Measurements from ENCODE around the gene HAND2. TPM values are rescaled to one million over a fixed set of nuclear protein-coding genes. Genes with fewer than 3 reads are reported as not detected.

The HAND2 gene
- total RNA-seq, 1 experiment from 2014 or later, result not detected

DNA sequence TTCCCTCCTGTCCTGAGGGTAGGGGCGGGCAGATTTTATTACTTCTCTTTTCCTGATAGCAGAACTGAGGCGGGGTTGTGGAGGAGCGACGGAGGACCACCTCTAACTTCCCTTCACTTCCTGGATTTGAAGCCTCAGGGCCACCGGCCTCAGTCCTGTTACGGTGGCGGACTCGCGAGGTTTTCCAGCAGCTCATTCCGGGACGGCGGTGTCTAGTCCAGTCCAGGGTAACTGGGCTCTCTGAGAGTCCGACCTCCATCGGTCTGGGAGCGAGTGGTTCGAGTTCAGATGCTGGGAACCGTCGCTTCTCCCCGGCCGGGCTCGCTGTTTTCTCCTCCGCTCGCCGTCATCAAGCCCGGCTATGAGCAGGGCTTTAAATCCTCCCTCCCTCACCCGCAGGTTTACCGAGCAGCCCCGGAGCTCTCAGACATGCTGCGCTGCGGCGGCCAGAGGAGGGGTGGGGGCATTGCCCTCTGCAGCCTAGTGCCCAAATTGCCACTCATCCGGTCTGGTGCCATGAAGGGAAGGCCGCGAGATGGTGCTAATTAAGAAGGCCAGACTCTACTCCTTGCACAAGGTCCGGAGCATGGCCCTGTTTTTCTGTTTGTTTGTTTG, 23.3 kb downstream of the HAND2 start:
- peaks cover 100% of the 10 kb centered on the region for H3K27me3 ChIP-seq (ENCODE audit: control insufficient read depth, insufficient read depth, low read length)
- H3K4me3 ChIP-seq (ENCODE audit: insufficient read depth, low read depth, low read length), result peak overlapping the region; percentile 15; the same call in 1 of the 2 replicates
- no peaks in the 10 kb centered on the region for H3K36me3 ChIP-seq (replicated peaks; ENCODE audit: control insufficient read depth, insufficient read depth, low read length)
- DNase-seq, result peak; percentile 78

DNA sequence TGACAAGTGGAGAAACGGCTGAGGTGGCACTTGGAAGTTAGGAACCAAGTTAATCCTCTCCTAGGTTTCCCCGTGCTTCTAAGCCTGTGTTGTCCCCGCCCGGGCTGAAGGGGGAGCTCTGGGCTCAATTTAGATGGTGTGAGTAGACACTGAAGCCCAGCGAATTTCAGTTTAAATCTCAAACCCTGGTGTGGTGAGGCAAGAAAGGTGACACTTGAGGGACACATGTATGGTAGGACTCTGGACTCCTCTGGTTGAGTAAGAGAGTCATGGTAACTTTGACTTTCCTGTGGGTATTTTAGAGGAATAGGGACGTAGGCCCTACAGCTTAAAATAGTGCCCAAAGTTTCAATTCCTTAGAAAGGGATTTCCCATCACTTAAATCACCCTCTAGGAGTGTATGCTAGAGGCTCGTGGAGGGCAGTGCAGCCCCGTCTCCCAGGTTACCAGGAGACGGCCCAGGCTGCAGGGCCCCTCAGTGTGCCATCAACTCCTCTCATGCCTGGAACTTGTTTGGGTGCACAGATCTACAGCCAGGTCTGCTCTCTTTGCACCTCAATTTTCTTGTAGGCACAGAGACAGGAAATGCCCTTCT, 24.0 kb downstream of the HAND2 start:
- peaks cover 100% of the 10 kb centered on the region for H3K27me3 ChIP-seq (ENCODE audit: control insufficient read depth, insufficient read depth, low read length)
- H3K4me3 ChIP-seq (ENCODE audit: insufficient read depth, low read depth, low read length), result no peak overlapping the region
- peak; percentile 89 for DNase-seq
- H3K36me3 ChIP-seq (replicated peaks; ENCODE audit: control insufficient read depth, insufficient read depth, low read length), result no peaks in the 10 kb centered on the region

DNA sequence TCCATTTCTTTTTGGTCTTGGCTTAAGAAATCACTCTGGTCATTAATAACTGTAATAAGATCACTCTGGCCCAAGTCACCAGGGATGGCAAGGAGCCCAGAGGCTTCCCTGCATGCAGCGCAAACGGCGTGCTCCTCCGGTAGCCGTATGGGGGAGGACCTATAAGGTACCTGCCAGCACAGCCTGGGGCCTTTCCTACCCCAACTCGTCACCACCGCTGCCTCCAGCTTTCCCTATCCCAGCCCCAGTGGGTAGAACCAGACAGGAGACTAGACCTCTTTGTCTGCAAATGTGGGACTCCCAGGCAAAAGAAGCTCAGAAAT, 25.9 kb downstream of the HAND2 start:
- H3K27me3 ChIP-seq (ENCODE audit: control insufficient read depth, insufficient read depth, low read length), result peaks cover 100% of the 10 kb centered on the region
- no peak overlapping the region for H3K4me3 ChIP-seq (ENCODE audit: insufficient read depth, low read depth, low read length)
- no peaks in the 10 kb centered on the region for H3K36me3 ChIP-seq (replicated peaks; ENCODE audit: control insufficient read depth, insufficient read depth, low read length)
- DNase-seq, result peak; percentile 38

DNA sequence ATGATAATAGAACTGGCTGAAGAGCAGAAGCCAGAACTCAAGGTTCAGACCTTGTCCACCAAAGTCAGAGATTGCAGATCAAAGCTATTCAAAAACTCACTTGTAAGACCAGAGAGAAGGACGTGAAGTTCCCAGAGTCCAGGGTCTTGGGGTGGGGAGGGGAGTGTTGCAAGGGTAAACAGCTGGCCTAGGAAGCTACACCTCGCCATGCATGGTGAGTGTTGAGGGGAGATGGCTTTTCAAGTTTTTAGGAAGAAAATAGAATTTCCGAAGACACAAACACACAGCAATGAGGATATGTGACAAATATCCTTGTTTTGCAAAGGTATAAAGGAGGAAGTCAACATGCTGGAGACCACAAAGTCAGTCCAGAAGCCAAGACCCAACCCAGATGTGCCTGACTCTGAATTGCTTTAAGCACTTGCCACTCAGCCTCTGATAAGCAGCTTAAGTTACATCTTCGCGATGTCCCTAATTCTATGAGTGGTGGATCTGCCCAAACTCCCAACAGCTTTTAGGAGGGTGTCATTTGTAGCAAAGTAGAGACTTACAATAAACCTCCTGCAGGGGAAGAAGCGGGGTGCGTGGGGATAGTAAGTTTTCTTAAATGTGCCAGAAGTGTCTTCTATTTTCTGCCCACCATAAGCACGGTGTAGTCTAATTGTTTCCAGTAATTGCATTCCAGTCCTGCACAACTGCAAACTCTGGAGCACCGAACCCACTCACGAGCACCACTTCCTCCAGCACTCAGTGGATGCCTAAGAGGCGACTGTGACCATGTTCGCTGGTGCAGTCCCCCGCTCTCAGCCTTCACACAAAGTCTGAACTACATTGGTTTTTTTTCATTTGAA, 26.5 kb downstream of the HAND2 start:
- DNase-seq, result peak; percentile 25
- H3K27me3 ChIP-seq (ENCODE audit: control insufficient read depth, insufficient read depth, low read length), result peaks cover 100% of the 10 kb centered on the region
- no peaks in the 10 kb centered on the region for H3K36me3 ChIP-seq (replicated peaks; ENCODE audit: control insufficient read depth, insufficient read depth, low read length)
- no peak overlapping the region for H3K4me3 ChIP-seq (ENCODE audit: insufficient read depth, low read depth, low read length)

DNA sequence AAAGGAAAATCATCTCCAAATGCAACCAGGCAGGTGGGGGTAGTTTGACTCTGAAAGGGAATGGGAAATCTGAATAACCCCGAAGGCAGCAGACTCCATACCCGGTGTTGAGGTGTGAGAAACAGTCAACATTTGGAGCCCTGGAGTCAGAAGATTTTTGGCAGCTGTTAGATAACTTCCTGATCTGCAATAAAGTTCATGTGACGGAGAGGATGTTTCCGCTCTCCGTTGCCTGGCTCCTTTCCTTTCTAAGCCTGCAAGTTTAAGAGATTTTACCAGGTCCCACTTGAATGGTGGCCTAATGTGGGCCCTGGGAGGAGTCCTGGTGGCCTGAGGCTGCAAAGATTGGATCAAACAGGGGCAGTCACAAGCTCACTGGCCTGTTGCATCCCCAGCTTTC, 27.7 kb downstream of the HAND2 start:
- peaks cover 94% of the 10 kb centered on the region for H3K27me3 ChIP-seq (ENCODE audit: control insufficient read depth, insufficient read depth, low read length)
- H3K36me3 ChIP-seq (replicated peaks; ENCODE audit: control insufficient read depth, insufficient read depth, low read length), result no peaks in the 10 kb centered on the region
- no peak overlapping the region for H3K4me3 ChIP-seq (ENCODE audit: insufficient read depth, low read depth, low read length)
- peak; percentile 25 for DNase-seq

DNA sequence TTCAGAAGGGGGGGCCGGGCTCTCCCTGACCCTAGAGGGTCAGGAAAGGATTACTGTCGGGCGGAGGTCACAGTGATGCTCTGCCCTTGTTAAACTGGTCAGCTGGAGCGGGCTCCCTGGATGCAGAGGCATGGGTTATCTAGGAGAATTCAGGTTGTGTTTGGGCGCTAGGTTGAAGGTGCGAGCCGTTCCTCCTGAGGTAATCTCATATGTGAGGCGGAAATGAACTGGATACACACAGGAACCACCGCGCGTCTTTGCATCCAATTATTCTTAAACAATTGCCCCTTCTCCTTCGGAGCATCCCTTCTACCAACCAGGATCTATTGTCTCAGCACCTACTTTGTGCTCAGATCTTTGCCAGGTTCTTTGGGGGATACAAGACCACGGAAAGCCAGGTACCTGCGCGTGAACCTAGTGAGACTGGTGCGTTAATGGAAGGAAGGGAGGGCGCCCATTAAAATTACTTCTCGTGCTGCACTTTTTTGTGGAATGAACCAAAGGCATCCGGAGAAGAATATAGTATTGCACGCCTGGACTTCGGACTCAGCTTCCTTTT, 28.4 kb downstream of the HAND2 start:
- peak; percentile 11 for DNase-seq
- Histone ChIP-seq H3K27me3 (ENCODE audit: control insufficient read depth, insufficient read depth, low read length) (peaks cover 91% of the 10 kb centered on the region), H3K4me3 (ENCODE audit: insufficient read depth, low read depth, low read length) (peak overlapping the region; percentile 48), H3K36me3 (replicated peaks; ENCODE audit: control insufficient read depth, insufficient read depth, low read length) (no peaks in the 10 kb centered on the region)

DNA sequence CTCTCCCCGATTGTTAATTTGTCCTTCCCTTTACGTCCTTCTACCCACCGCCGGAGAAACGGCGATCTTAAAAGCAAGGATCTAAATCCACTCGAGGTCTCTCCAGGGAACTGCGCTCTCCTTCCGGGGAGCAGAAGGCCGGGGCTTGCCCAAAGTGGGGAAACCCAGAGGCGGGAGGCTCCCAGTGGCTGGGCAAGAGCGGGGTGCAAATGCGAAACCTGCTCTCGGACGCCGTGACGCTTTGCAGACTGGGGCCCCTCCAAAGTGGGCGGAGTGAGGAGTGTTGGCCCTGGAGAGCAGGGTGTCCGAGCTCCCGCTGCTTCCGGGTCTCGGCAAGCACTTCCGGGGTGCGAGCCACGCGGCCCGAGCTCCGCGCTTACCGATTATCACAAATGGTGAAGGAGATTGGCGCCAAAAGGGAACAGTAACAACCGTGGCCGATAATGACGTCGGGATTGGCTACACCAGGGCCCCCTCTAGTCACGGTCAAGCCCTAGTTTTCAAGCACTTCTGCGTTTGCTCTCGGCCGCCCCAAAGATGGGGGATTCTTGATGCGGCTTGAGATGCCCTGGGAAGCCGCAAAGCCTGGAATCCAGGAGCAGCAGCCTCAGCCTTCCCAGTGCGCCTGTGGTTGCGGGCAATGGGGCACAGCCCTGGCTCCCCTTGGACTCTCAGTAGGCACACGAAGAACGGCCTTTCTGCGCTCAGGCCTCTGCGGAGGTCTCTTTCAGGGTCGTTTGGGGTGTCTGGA, 29.0 kb downstream of the HAND2 start:
- H3K27me3 ChIP-seq (ENCODE audit: control insufficient read depth, insufficient read depth, low read length), result peaks cover 85% of the 10 kb centered on the region
- DNase-seq, result peak; percentile 70
- H3K4me3 ChIP-seq (ENCODE audit: insufficient read depth, low read depth, low read length), result peak overlapping the region; percentile 48
- no peaks in the 10 kb centered on the region for H3K36me3 ChIP-seq (replicated peaks; ENCODE audit: control insufficient read depth, insufficient read depth, low read length)

DNA sequence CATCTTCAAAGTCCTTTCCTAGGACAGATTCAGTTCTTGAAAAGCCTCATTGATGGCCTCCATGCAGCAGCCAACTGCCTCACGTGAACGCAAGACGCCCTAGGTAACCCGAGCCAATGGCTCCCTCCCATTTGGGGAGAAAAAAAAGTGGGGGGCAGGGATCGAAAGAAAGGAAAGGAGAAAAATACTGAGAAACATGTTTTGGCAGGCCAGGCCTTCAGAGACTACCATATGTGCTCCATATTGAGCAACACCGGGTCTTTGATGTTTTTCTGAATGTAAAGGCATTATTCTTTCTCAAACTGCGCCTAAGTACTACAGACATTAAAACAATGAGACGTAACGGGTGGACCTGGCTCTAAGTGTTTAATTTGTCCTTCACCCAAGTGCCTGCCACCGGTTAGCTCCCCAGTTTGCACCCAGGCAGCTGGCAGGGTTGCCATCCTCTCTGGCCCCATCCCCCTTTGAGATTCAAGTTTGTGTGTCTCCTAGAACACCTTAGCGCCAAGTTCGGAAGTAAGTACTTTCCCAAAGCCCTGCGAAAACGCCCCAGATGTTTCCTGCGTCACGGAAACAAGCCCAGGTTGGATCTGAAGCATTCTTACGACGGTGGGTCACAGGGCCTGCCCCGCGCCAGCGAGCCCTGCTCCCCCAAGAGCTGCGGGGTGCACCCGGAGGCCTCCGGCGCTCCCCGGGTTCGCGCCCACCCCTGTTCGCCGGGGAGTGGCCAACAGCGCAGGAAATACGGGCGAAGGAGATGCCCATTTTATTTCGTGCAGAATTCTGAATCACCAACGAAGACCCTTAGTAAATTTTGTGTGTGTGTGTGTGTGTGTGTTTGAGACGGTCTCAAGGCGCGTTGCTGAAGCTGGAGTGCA, 30.1 kb downstream of the HAND2 start:
- peak overlapping the region; percentile 48; the same call in 1 of the 2 replicates for H3K4me3 ChIP-seq (ENCODE audit: insufficient read depth, low read depth, low read length)
- H3K36me3 ChIP-seq (replicated peaks; ENCODE audit: control insufficient read depth, insufficient read depth, low read length), result no peaks in the 10 kb centered on the region
- H3K27me3 ChIP-seq (ENCODE audit: control insufficient read depth, insufficient read depth, low read length), result peaks cover 76% of the 10 kb centered on the region
- peak; percentile 73 for DNase-seq

DNA sequence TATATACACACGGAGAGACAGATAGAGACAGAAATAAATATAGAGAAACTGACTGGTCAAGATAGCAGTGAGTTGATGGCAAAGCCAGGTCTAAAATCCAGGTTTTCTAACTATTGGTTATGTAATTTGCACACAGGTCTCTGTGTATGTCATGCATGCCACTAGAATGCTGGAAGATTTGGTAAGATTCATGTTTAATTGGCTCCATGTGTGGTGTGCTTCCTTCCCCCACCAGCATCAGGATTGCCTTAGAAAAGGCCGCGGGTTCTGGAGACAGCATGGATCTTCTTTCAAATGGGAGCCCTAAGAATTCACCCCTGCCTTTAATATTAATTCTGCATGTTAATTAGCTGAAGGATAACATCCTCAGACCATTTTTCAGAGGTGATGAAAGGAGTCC, 31.3 kb downstream of the HAND2 start:
- no peak for DNase-seq
- Histone ChIP-seq H3K4me3 (ENCODE audit: insufficient read depth, low read depth, low read length) (no peak overlapping the region), H3K27me3 (ENCODE audit: control insufficient read depth, insufficient read depth, low read length) (peaks cover 75% of the 10 kb centered on the region), H3K36me3 (replicated peaks; ENCODE audit: control insufficient read depth, insufficient read depth, low read length) (no peaks in the 10 kb centered on the region)

DNA sequence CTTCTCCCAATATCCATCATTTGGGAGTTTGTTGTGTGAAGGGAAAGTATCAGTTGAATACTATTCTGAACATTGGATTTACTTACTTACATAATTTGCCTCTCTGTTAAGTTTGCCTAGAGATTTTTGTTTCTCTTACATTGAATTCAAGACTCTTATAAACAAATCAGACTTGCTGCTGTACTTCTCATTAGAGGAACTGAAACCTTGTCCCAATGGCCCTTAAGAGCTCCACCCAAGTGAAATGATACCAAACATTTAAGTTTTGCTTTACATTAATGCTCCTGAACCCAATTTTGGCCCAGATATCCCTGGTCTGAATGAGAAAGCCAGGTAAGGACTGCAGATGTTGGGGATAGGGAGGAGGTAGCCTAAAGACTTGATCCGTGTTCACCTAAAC, 32.0 kb downstream of the HAND2 start:
- Histone ChIP-seq H3K4me3 (ENCODE audit: insufficient read depth, low read depth, low read length) (no peak overlapping the region), H3K36me3 (replicated peaks; ENCODE audit: control insufficient read depth, insufficient read depth, low read length) (no peaks in the 10 kb centered on the region), H3K27me3 (ENCODE audit: control insufficient read depth, insufficient read depth, low read length) (peaks cover 74% of the 10 kb centered on the region)
- DNase-seq, result no peak

DNA sequence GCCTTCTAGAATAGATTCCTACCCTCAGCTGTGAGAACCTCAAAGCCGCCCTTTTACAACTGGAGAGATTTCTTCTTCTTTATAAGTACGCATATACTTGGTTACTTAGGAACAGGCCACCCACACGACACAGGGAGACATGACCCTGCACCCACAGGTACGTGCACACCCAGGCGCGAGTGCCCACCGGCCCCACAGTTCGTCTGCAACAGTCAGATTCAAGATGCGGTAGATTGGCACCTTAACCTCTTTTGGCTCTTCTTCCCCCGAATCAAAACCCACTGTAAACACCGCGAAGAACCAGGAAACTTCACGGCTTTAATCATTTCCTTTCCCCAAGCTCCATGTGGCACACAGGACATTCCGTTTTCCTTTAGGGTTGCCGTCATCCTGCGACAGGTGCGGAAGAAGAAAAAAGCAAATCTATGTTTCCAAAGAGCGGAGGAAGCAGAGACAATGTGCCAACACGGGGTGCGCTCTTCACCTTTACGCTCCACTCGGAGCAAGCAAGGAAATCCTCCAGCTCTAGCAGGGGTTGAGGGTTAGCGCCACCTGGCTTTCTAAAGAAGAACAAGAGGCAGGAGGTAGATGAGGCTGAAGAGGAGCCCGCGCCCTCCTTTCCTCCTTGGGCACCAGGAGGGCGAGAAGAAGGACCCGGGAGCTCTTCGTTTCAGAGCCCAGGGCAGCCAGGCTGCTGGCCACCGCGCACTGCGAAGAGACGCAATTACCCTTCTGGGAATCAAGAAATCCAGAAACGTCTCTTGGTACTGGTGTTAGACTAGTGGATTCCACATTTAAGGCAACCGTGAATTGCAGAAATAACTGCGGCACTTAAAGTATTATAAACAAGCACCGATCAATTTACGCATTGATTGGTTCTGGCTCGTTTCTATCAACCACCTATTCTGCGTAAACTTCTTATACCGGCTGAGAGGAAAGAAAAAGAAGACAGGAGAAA, 35.7 kb downstream of the HAND2 start:
- DNase-seq, result peak; percentile 87
- Histone ChIP-seq H3K36me3 (replicated peaks; ENCODE audit: control insufficient read depth, insufficient read depth, low read length) (no peaks in the 10 kb centered on the region), H3K4me3 (ENCODE audit: insufficient read depth, low read depth, low read length) (peak overlapping the region; percentile 21), H3K27me3 (ENCODE audit: control insufficient read depth, insufficient read depth, low read length) (peaks cover 43% of the 10 kb centered on the region)

DNA sequence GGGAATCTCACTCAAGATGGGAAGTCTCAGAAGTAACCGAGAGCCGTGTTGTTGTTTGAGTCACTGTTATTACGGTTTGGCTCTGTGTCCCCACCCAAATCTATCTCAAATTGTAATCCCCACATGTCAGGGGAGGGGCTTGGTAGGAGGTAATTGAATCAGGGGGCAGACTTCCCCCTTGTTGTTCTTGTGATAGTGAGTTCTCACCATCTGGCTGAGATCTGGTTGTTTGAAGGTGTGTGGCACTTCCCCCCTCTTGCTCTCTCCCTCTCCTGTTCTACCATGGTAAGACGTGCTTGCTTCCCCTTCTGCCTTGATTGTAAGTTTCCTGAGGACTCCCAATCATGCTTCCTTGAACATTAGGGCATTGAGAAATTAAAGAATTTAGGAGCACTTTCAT, 37.0 kb downstream of the HAND2 start:
- H3K36me3 ChIP-seq (replicated peaks; ENCODE audit: control insufficient read depth, insufficient read depth, low read length), result no peaks in the 10 kb centered on the region
- H3K4me3 ChIP-seq (ENCODE audit: insufficient read depth, low read depth, low read length), result no peak overlapping the region
- no peak for DNase-seq
- peaks cover 31% of the 10 kb centered on the region for H3K27me3 ChIP-seq (ENCODE audit: control insufficient read depth, insufficient read depth, low read length)

DNA sequence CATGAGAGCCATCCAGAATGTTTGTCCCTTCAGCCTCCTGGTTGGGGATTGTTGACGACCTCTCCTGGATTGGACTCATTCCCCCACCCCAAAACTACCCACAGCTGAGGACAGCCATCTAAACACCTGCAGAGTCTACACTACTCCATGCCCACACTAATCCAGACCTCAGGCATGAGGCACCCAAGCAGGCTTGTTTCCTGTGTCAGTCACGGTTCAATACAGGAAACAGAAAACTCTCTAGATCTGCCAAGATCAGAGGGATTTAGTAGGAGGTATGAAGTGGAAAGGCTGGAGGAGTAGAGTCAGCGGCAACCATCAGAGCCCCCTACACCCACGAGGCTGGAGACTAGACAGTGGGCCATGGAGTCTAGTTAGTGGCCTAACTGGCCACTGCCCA, 37.7 kb downstream of the HAND2 start:
- Histone ChIP-seq H3K27me3 (ENCODE audit: control insufficient read depth, insufficient read depth, low read length) (peaks cover 29% of the 10 kb centered on the region), H3K36me3 (replicated peaks; ENCODE audit: control insufficient read depth, insufficient read depth, low read length) (no peaks in the 10 kb centered on the region), H3K4me3 (ENCODE audit: insufficient read depth, low read depth, low read length) (no peak overlapping the region)
- DNase-seq, result no peak

All from H7 (cell line).